Endometrial microvascular endothelial cells (primary cell): Measurements from ENCODE around the gene KCNF1. TPM values are rescaled to one million over a fixed set of nuclear protein-coding genes. Genes with fewer than 3 reads are reported as not detected.
"Not testable (repeated sequence)": the region's sequence is repeated elsewhere in the genome, so short reads cannot be mapped to it uniquely, and the experiment has no call there.

Source experiments
- in situ Hi-C: cut with HindIII; loops from 2 replicates; pipeline ENCODE4 v1.10.0; 2017; ENCODE audit warnings: low sequenced_read_pairs, low pct_unique_long_range_greater_than_20kb; ENCODE audit errors: inconsistent ontology term
- total RNA-seq: library from RNA; depleted of rRNA; stranded (reverse); fragments of >200 nt; gene quantifications from one replicate; pipeline ENCODE4 v1.2.3, GENCODE V29; 2015; ENCODE audit errors: inconsistent ontology term

Gene KCNF1
- total RNA-seq, 1 donor from 2014 or later = not detected

DNA sequence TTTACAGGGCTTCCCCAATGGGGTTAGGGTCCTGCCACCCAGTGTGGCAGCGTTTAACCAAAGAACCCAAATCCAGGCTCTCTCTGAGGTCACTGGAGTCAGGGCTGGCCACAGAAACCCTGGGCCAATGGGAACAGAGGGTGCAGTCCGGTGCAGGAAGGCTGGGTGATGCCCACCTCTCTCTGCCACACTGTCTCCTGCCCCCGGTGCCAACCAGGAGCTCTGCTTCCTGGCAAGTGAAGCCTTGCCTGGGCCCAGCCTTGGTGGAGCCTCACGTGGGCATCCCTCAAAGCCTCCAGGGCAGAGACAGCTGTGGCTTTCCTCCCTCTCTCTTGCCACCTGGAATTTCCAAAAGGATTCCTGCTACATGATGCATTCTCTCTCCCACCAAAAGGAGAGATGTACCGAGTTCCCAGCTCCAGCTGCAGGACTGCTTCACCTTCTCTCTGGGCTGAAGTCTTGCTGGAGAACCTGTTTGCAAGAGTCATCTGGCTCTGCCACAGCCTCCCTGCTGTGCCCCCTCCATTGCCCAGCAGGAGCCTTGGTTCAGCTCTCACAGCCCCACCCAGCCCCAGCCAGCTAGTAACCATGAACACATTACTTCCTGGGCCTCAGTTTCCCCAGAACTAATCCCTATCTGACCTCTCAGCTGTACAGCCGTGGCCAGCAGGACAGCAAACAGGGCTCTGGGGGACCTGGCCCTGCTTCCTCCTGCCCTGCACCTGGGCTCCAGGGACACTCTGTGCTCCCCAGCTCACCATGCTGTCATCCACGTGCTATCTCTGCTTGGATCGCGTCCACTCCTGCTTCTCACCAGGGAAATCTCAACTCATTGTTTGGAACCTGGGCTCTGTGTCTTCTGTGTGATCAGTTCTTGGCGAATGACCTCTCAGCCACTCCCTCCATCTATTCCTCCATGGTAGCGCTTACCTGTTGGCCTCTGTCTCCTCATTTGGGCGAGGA lies 43.4 kb downstream of the KCNF1 start:
- in situ Hi-C loops = no loop called here

GRCh38 chr2:10956006-10956790 lies 44.5 kb downstream of the KCNF1 start:
- in situ Hi-C loops = no loop called here

DNA sequence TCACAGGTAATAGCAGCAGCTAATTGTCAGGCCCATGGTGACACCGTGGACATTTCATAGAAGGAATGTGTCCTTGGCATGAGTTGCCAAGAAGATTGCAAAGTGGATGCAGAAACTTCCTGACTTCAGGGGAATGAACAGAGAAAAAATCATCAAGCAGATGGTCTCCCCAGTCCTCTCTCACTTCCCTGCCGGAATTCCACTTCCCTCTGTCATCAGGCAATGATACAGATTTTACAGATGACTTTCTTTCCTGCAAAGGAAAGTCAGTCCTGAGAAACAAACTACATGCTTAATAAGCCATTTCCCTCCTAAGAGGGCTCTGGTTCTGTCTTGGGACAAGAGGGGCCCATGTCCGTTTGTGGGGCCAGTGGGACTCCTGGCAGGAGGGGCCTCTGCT lies 45.7 kb downstream of the KCNF1 start:
- in situ Hi-C loops = no loop called here

DNA sequence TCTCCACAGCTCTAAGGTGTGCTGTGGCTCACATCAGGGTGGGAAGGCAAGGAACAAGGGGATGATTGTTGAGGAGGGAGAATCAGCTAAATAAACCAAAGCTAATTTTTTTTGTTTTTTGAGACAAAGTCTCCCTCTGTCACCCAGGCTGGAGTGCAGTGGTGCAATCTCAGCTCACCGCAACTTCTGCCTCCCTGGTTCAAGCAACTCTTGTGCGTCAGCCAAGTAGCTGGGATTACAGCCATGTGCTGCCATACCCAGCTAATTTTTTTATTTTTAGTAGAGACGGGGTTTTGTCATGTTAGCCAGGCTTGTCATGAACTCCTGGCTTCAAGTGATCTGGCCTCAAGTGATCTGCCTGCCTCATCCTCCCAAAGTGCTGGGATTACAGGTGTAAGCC lies 46.7 kb downstream of the KCNF1 start:
- in situ Hi-C loops = not testable (repeated sequence)

GRCh38 chr2:10960606-10961489 lies 49.1 kb downstream of the KCNF1 start:
- in situ Hi-C loops = no loop called here

DNA sequence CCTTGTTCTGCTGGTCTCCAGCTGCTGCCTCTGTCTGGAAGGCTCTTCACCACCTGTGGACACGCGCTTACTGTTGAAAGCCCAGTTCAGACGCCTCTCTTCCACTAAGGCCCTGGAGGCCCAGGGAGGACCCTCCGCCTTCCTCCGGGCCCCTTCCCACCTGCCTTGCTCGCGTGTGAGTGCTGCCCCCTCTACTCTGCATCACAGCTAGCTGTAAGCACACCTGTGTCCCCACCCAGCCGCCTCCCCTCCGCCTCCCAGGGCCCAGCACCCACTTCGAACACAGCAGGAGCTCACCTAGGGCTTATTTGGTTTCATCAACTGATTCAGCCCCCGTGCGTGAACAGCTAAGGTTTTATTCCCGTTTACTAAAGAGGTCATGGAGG lies 49.7 kb downstream of the KCNF1 start:
- in situ Hi-C loops = no loop called here

- in situ Hi-C loops = no loop called here
These were observed 50.3 kb downstream of the KCNF1 start for GRCh38 chr2:10962004-10962403.

DNA sequence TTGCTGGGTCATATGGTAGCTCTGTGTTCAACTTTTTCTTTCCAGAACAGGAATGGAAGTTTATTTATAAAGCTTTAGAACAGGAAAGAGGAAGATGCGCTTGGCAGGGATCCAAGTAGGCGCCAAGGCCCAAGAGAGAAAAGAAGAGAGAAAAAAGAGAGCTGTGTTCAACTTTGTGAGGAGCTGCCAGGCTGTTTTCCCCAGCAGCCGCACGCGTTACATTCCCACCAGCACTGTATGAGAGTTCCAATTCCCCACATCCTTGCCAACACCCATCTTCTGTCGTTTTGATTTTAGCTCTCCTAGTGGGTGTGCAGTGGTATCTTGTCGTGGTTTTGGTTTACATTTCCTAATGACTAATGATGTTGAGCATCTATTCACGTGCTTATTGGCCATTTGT lies 51.4 kb downstream of the KCNF1 start:
- in situ Hi-C loops = no loop called here

Other genes with a start within 250 kb of the KCNF1 start
- 33.4 TPM for gene NOL10, start 222.0 kb upstream of the KCNF1 start, total RNA-seq
- gene ATP6V1C2, start 190.3 kb upstream of the KCNF1 start, total RNA-seq = not detected
- gene PDIA6, start 99.1 kb upstream of the KCNF1 start, total RNA-seq = 364 TPM
- gene SLC66A3, start 243.5 kb downstream of the KCNF1 start, total RNA-seq = 43.8 TPM